PC-3 (cell line): ENCODE data around the gene KCNK10. TPM values are rescaled to one million over a fixed set of nuclear protein-coding genes. Genes with fewer than 3 reads are reported as not detected.

Experiments used
- ATAC-seq: fragments of 200-7000 bp; cut with Tn5 transposase; 2 replicates; pipeline ENCODE4 v1.9.1; 2020; ENCODE audit warnings: mild to moderate bottlenecking, moderate library complexity
- BruUV-seq: library from RNA; stranded (reverse); fragments of 400-500 nt; replicated peaks from 2 replicates; lab custom pipeline; 2021; lab: Mats Ljungman, UMichigan
- CTCF ChIA-PET: fragments of 300-600 bp; sonication (Branson Sonifier 250); formaldehyde crosslinking; loops from one replicate; lab custom pipeline; 2022; ENCODE audit warnings: antibody characterized with exemption; lab: Charles Lee
- POLR2A ChIA-PET: fragments of 300-600 bp; sonication (Branson Sonifier 250); formaldehyde crosslinking; loops from one replicate; lab custom pipeline; 2022; ENCODE audit warnings: antibody characterized with exemption; ENCODE audit not compliant: unreplicated experiment; lab: Charles Lee
- DNase-seq: peaks from one replicate; pipeline ENCODE4 v3.0.0-alpha.2; 2015
- H2AFZ ChIP-seq: fragments of 300-600 bp; sonication (generic); 2 replicates; pipeline ENCODE4 v1.6.0; 2016; ENCODE audit warnings: antibody characterized with exemption, low read length
- H3F3A ChIP-seq: fragments of 300-600 bp; sonication (generic); one replicate; pipeline ENCODE4 v1.6.0; 2017; ENCODE audit warnings: antibody characterized with exemption, low read length, control low read depth, mild to moderate bottlenecking; ENCODE audit not compliant: unreplicated experiment
- H3K27ac ChIP-seq: fragments of 300-600 bp; sonication (generic); 2 replicates; pipeline ENCODE4 v1.5.1; 2016; ENCODE audit warnings: mild to moderate bottlenecking, low read length
- H3K27me3 ChIP-seq: fragments of 300-600 bp; sonication (generic); 2 replicates; pipeline ENCODE4 v1.6.1; 2016; ENCODE audit warnings: low read length, mixed read lengths
- H3K36me3 ChIP-seq: fragments of 300-600 bp; sonication (generic); 2 replicates; pipeline ENCODE4 v1.6.1; 2016; ENCODE audit warnings: low read depth, mixed run types, low read length, mixed read lengths
- H3K4me1 ChIP-seq: fragments of 300-600 bp; sonication (generic); 2 replicates; pipeline ENCODE4 v1.5.1; 2016; ENCODE audit warnings: low read length; ENCODE audit not compliant: insufficient read depth
- H3K4me2 ChIP-seq: fragments of 300-600 bp; sonication (generic); 2 replicates; pipeline ENCODE4 v1.6.0; 2016; ENCODE audit warnings: low read length
- H3K4me3 ChIP-seq: fragments of 300-600 bp; sonication (generic); 2 replicates; pipeline ENCODE4 v1.5.1; 2016; ENCODE audit warnings: mild to moderate bottlenecking, low read length, mixed read lengths
- H3K79me2 ChIP-seq: fragments of 300-600 bp; sonication (generic); 2 replicates; pipeline ENCODE4 v1.6.1; 2017; ENCODE audit warnings: low read length, mixed read lengths
- H3K9ac ChIP-seq: fragments of 300-600 bp; sonication (generic); 2 replicates; pipeline ENCODE4 v1.6.0; 2016; ENCODE audit warnings: mild to moderate bottlenecking, low read length
- H3K9me2 ChIP-seq: fragments of 300-600 bp; sonication (generic); replicated peaks from 2 replicates; pipeline ENCODE4 v1.6.1; 2016; ENCODE audit warnings: mixed run types, low read length, mixed read lengths
- H3K9me3 ChIP-seq: fragments of 300-600 bp; sonication (generic); 2 replicates; pipeline ENCODE4 v1.6.1; 2016; ENCODE audit warnings: low read length, mixed read lengths
- H4K20me1 ChIP-seq: fragments of 300-600 bp; sonication (generic); 2 replicates; pipeline ENCODE4 v1.6.1; 2016; ENCODE audit warnings: low read length, mixed read lengths
- CTCF ChIP-seq: fragments of 300-600 bp; sonication (generic); conservative IDR thresholded peaks from 2 replicates; pipeline ENCODE4 v1.5.1; 2017; ENCODE audit warnings: antibody characterized with exemption, low read depth, mild to moderate bottlenecking, low read length
- EZH2 ChIP-seq: fragments of 300-600 bp; sonication (generic); IDR thresholded peaks from one replicate; pipeline ENCODE4 v1.6.1; 2017; ENCODE audit warnings: antibody characterized with exemption, mild to moderate bottlenecking, low read length; ENCODE audit not compliant: unreplicated experiment
- EZH2phosphoT487 ChIP-seq: fragments of 300-600 bp; sonication (generic); IDR thresholded peaks from 2 replicates; pipeline ENCODE4 v1.6.1; 2018; ENCODE audit warnings: mild to moderate bottlenecking, antibody characterized with exemption, low read length, borderline replicate concordance
- intact Hi-C: fragments of 100-400 bp; cut with micrococcal nuclease; formaldehyde crosslinking; loops from 2 replicates; pipeline ENCODE4 v1.9.0; 2023
- total RNA-seq: library from RNA; depleted of rRNA; stranded (reverse); fragments of >200 nt; gene quantifications from 2 replicates; pipeline ENCODE4 v1.2.3, GENCODE V29; 2014

KCNK10 gene
- total RNA-seq, 1 experiment from 2014 or later = not detected

- no peaks in the 10 kb centered on the region for H3K9me2 ChIP-seq
- H2AFZ ChIP-seq = no peak overlapping the region
- no peak overlapping the region for H3K4me3 ChIP-seq
- H3K36me3 ChIP-seq = no peaks in the 10 kb centered on the region
- 0 out of 2 replicates have a peak overlapping the region, but pooled peaks have one; percentile 9 for H3K4me2 ChIP-seq
- DNase-seq (peak; percentile 70), ATAC-seq (peak; percentile 35; the same call in 1 of the 2 replicates)
- ChIA-PET POLR2A (no interaction called here), CTCF (no interaction called here)
- no peaks in the 10 kb centered on the region for H3K27me3 ChIP-seq
- TF ChIP-seq EZH2phosphoT487 (no peak), CTCF (no peak), EZH2 (no peak)
- H3K4me1 ChIP-seq = peaks cover 6% of the 10 kb centered on the region
- H3F3A ChIP-seq = no peaks in the 10 kb centered on the region
- no peak overlapping the region for H3K27ac ChIP-seq
- BruUV-seq = no TSS peak
- no peak overlapping the region for H3K9ac ChIP-seq
- H3K9me3 ChIP-seq = no peaks in the 10 kb centered on the region
- H3K79me2 ChIP-seq = no peaks in the 10 kb centered on the region
- no peaks in the 10 kb centered on the region for H4K20me1 ChIP-seq
- intact Hi-C loops = no loop called here
Measured at GRCh38 chr14:88228522-88229236, 94.4 kb downstream of the KCNK10 start.

- DNase-seq = no peak
Measured at GRCh38 chr14:88227693-88228092, 95.4 kb downstream of the KCNK10 start.

More at GRCh38 chr14:88227693-88228092, 95.4 kb downstream of the KCNK10 start:
- no peak overlapping the region for H2AFZ ChIP-seq
- no peaks in the 10 kb centered on the region; the same call in 1 of the 2 replicates for H3K9me3 ChIP-seq
- no peaks in the 10 kb centered on the region for H3K79me2 ChIP-seq
- ATAC-seq = no peak
- H3K9ac ChIP-seq = no peak overlapping the region
- no peaks in the 10 kb centered on the region for H3K36me3 ChIP-seq
- POLR2A ChIA-PET = no interaction called here
- intact Hi-C loops = no loop called here
- H4K20me1 ChIP-seq = no peaks in the 10 kb centered on the region
- no peaks in the 10 kb centered on the region for H3F3A ChIP-seq
- CTCF ChIA-PET = no interaction called here
- no peaks in the 10 kb centered on the region for H3K27me3 ChIP-seq
- no peak overlapping the region for H3K4me3 ChIP-seq
- H3K4me2 ChIP-seq = no peak overlapping the region
- no TSS peak for BruUV-seq
- no peaks in the 10 kb centered on the region for H3K9me2 ChIP-seq
- TF ChIP-seq EZH2 (no peak), EZH2phosphoT487 (no peak), CTCF (no peak)
- peaks cover 6% of the 10 kb centered on the region for H3K4me1 ChIP-seq
- H3K27ac ChIP-seq = no peak overlapping the region
